ENCODE data around the gene TM2D3. TPM values are rescaled to one million over a fixed set of nuclear protein-coding genes. Genes with fewer than 3 reads are reported as not detected.

TM2D3 gene
- total and polyA plus RNA-seq, 12 donors = 18.4 to 75.4 (median 46.8) TPM

GRCh38 chr15:101614001-101614585, 38.1 kb downstream of the TM2D3 start:
- Histone ChIP-seq H3K27ac (no peak overlapping the region), H3K27me3 (no peaks in the 10 kb centered on the region), H3K4me3 (no peak overlapping the region), H3K36me3 (replicated peaks in 1 of 2) (no peaks in the 10 kb centered on the region), H3K4me1 (replicated peaks in 1 of 2) (peaks cover 7 to 13% of the 10 kb centered on the region in 2 donors), H3K9me3 (replicated peaks in 1 of 3) (no peaks in the 10 kb centered on the region)
- intact Hi-C loops (cut with DNase I) = no loop called here
- 77 to 87% (median 80%) methylated on average over 10 to 14 of the region's 14 CpGs for WGBS, 4 donors
- DNase-seq = no peak
- TF ChIP-seq CTCF (IDR thresholded peaks at IDR 0.05) = no peak
- no peak for TF ChIP-seq POLR2A (IDR thresholded peaks at IDR 0.05)

GRCh38 chr15:101613130-101614000, 38.8 kb downstream of the TM2D3 start:
- intact Hi-C loops (cut with DNase I) = no loop called here
- peaks cover 7 to 13% of the 10 kb centered on the region in 2 donors for H3K4me1 ChIP-seq (replicated peaks in 1 of 2)
- H3K27me3 ChIP-seq = no peaks in the 10 kb centered on the region
- H3K4me3 ChIP-seq = no peak overlapping the region
- no peaks in the 10 kb centered on the region for H3K36me3 ChIP-seq (replicated peaks in 1 of 2)
- TF ChIP-seq POLR2A (IDR thresholded peaks at IDR 0.05) (no peak), CTCF (IDR thresholded peaks at IDR 0.05) (no peak)
- H3K9me3 ChIP-seq (replicated peaks in 1 of 3) = no peaks in the 10 kb centered on the region
- peak; percentile 40 to 91 (median 60) for DNase-seq
- WGBS, 4 donors = 46 to 63% (median 61%) methylated on average over 17 to 20 of the region's 20 CpGs
- peak overlapping the region in 1 of 5 donors; percentile 8 for H3K27ac ChIP-seq

GRCh38 chr15:101612676-101613075, 39.5 kb downstream of the TM2D3 start:
- intact Hi-C loops (cut with DNase I) = no loop called here
- Histone ChIP-seq H3K9me3 (replicated peaks in 1 of 3) (no peaks in the 10 kb centered on the region), H3K27me3 (no peaks in the 10 kb centered on the region), H3K36me3 (replicated peaks in 1 of 2) (no peaks in the 10 kb centered on the region), H3K27ac (no peak overlapping the region), H3K4me3 (no peak overlapping the region), H3K4me1 (replicated peaks in 1 of 2) (peaks cover 7 to 13% of the 10 kb centered on the region in 2 donors)
- no peak for DNase-seq
- WGBS, 4 donors = 81 to 94% (median 86%) methylated on average over 3 to 11 of the region's 11 CpGs
- TF ChIP-seq POLR2A (IDR thresholded peaks at IDR 0.05) (no peak), CTCF (IDR thresholded peaks at IDR 0.05) (no peak)

- Histone ChIP-seq H3K9me3 (replicated peaks in 1 of 3) (no peaks in the 10 kb centered on the region), H3K27ac (no peak overlapping the region), H3K36me3 (replicated peaks in 1 of 2) (no peaks in the 10 kb centered on the region), H3K4me3 (no peak overlapping the region), H3K27me3 (no peaks in the 10 kb centered on the region), H3K4me1 (replicated peaks in 1 of 2) (peaks cover 7 to 13% of the 10 kb centered on the region in 2 donors)
- DNase-seq = no peak
- 85 to 94% (median 90%) methylated on average over 8 to 10 of the region's 10 CpGs for WGBS, 4 donors
- TF ChIP-seq POLR2A (IDR thresholded peaks at IDR 0.05) = no peak
- TF ChIP-seq CTCF (IDR thresholded peaks at IDR 0.05) = no peak
- intact Hi-C loops (cut with DNase I) = no loop called here
These were observed 40.4 kb downstream of the TM2D3 start for GRCh38 chr15:101611580-101612299.

Data from adrenal gland (tissue), 12 donors.